ENCODE results near the gene KAZN.

The KAZN gene

GRCh38 chr1:14845851-14846250 is 247.4 kb downstream of the KAZN start:
- no peak for DNase-seq (ENCODE audit: low read depth in 3 of 3, low spot score in 1 of 3)

GRCh38 chr1:14846688-14847087 is 248.2 kb downstream of the KAZN start:
- DNase-seq (ENCODE audit: low read depth in 3 of 3, low spot score in 1 of 3) = no peak

DNA sequence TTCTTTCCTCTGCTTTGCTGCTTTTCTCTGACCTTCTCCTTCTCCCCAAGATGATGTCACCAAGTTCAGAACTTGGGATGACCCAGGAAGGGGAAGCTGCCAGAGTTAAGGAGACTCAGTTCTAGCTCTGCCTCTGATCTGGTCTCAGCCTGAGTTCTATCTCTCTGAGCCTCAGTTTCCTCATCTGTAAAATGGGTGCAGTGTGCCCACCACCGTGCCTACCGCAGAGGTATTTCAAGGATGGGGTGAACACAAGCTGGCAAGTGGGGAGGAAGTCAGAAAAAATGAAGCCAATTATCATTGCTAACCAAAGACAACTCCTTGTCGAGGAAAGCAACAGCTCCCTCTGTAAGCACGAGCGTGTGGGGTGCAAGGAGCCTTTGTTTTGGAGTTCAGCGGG is 249.7 kb downstream of the KAZN start:
- no peak for DNase-seq (ENCODE audit: low read depth in 3 of 3, low spot score in 1 of 3)

DNA sequence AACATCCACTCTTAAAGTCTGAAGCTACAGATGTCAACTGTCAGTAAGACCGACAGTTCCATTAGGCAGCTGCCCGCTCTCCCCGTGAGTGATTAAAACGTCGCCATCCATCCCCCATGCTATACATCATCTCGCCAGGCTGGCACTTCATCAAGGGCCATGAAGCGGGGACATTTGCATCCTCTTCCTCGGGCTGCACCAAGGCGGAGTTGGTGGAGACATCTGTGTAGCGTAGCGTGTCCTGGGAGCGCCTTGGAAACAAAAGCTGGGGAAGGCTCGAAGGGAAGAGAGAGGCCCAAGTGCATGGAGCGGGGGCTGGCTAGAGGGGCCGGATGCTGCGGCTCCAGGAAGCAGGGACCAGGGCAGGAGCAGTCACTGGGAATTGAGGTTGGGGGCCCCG is 250.1 kb downstream of the KAZN start:
- DNase-seq (ENCODE audit: low read depth in 3 of 3, low spot score in 1 of 3) = no peak

- DNase-seq (ENCODE audit: low read depth in 3 of 3, low spot score in 1 of 3) = no peak
These were observed 250.6 kb downstream of the KAZN start for GRCh38 chr1:14849038-14849437.

- no peak for DNase-seq (ENCODE audit: low read depth in 3 of 3, low spot score in 1 of 3)
These were observed 252.1 kb downstream of the KAZN start for GRCh38 chr1:14850563-14850962.

DNA sequence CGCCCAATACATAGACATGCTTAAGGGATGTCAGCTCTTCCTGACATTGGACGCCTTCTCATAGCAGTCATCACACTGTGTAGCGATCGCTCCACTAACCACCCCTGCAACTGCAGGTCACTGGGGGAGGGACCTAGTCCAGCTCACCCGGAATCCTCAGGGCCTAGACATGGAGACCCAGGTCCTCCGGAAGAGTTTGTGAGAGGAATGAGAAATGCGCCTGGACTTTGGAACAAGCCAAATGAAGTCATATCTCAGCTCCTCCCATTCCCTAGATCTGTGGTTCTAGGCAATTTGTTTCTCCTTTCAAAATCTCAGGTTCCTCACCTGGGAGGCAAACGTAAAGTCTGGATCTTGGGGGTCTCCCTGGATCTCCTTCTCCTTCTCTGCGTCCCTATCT is 253.3 kb downstream of the KAZN start:
- DNase-seq (ENCODE audit: low read depth in 3 of 3, low spot score in 1 of 3) = no peak

GRCh38 chr1:14852291-14852690 is 253.8 kb downstream of the KAZN start:
- no peak for DNase-seq (ENCODE audit: low read depth in 3 of 3, low spot score in 1 of 3)

- DNase-seq (ENCODE audit: low read depth in 3 of 3, low spot score in 1 of 3) = no peak
These were observed 255.0 kb downstream of the KAZN start for GRCh38 chr1:14853518-14853917.

GRCh38 chr1:14855268-14855667 is 256.8 kb downstream of the KAZN start:
- DNase-seq (ENCODE audit: low read depth in 3 of 3, low spot score in 1 of 3) = no peak

DNA sequence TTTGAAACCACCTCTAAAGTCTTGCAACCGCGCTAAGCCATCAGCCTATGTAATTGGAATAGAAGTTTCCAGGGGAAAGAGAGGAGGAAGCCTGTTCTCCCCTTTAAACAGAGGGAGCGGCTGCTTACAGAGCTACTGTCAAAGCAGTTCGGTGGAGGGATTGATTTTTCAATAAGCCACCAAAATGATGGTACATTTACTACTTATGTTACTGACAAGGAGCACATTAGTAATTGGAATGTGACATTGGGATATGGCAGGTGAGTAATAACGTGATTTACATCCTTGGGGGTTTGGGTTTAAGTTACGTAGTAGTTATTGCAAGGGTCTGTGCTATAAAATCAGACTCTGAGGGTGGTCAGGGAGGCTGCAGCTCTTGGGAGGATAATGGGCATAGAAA is 257.3 kb downstream of the KAZN start:
- no peak for DNase-seq (ENCODE audit: low read depth in 3 of 3, low spot score in 1 of 3)

DNA sequence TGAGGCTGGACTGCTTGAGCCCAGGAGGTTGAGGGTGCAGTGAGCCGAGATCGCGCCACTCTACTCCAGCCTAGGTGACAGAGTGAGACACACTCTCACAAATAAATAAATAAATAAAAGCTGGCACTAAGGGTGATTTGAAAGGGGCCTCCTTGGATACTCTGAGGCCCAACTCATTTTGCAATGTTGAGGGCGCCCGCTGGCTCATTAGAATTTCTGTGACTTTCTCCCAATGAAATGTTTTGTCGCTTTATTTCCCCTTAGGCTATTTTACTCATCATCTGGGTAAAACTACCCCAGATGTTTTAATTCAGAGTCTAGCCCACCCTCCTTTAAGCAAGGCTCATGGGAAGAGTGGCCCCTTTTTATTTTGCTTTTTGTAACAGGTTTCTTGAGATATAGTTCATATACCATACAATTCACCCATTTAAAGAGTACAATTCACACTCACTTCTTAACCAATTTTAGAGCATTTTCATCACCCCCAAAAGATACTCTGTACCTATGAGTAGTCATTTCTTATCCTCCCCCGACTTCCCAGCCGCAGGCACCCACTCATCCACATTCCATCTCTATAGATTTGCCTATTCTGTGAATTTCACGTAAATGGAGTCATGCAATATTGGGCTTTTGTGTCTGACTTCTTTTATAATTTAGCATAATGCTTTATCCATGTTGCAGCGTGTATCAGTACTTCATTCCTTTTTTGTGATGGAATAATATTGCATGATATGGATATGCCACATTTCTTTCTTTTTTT is 259.1 kb downstream of the KAZN start:
- no peak for DNase-seq (ENCODE audit: low read depth in 3 of 3, low spot score in 1 of 3)

DNA sequence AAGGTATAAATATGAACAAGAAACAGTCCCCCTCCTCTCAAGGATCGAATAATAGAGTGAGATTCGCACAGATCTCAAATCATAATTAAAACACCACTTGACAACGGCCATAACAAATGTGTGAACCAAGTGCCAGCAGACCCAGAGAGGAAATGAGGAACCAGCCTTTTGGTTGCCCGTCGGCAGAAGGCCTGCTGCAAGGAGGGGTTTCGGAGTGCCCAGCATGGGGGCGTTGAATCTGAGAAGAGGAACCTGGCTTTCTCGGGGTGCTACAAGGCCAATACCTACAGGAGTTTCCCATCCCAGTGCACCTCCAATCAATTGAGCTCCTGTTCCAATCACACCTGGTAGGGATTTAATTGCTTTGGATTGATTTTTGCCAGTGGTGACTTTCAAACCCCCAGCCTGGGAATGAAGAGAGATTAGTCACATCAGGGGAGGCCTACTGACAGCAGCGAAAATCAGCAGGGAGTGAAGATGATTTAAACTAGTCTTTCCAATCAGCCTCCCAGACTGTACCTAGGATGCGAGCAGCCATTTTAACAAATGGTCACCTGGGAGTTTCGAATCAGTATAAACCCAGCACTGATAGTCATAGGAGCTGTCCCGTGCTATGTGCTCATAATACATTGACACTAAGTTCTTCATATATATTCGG is 263.8 kb downstream of the KAZN start:
- DNase-seq (ENCODE audit: low read depth in 3 of 3, low spot score in 1 of 3) = no peak

GRCh38 chr1:14865106-14865505 is 266.6 kb downstream of the KAZN start:
- no peak for DNase-seq (ENCODE audit: low read depth in 3 of 3, low spot score in 1 of 3)

DNA sequence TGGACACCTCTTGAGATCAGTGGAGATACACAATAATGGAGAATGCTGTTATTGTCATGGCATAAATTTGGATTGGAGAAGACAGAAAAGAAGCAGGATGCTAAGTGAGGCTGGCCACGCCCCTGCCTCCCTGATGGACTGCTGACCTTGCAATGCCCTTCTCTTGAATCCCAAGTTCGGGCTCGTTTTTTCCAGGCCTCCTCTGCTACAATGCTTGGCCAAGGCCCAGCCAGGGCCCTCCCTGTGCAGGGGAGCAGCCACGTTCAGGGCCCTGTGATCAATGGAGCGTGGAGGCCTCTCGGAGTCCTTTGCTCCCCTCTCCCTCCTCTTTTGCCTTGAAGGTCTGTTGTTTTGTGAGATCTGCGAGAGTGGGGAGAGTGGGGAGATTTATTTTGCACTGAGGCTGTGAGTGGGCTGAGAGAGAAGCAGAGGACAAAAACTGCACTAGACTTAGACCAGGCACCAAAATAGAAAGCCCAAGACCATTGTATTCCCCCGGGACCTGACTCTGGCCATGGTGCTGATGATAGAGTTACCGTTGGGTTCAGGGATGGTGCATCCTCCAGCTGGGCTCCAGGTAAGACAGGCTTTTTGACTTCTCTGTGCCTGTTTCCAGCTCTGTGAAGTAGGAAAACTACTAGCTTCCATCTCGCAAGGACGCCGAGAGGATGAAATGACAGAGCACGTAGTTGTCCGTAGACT is 268.6 kb downstream of the KAZN start:
- DNase-seq (ENCODE audit: low read depth in 3 of 3, low spot score in 1 of 3) = no peak

DNA sequence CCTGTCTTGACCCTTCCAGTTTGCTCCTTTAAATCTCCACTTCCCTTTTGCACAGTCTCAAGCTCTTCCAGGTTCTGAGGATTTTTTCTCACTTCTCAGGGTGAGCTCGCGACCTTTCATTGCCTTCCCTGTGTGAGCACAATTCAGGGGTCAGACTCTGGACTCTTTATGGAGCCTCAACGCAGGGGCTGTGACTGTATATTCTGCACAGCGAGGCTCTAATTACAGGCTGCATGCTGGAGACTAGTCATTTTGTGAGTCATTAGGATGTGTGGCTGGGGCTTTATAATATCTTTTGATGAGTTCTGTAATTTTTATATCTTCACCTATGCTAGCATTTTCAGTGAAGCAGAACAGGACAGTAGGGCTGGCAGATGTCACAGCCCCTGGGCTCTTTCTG is 270.7 kb downstream of the KAZN start:
- no peak for DNase-seq (ENCODE audit: low read depth in 3 of 3, low spot score in 1 of 3)

- no peak for DNase-seq (ENCODE audit: low read depth in 3 of 3, low spot score in 1 of 3)
These were observed 272.9 kb downstream of the KAZN start for GRCh38 chr1:14871218-14871970.

DNA sequence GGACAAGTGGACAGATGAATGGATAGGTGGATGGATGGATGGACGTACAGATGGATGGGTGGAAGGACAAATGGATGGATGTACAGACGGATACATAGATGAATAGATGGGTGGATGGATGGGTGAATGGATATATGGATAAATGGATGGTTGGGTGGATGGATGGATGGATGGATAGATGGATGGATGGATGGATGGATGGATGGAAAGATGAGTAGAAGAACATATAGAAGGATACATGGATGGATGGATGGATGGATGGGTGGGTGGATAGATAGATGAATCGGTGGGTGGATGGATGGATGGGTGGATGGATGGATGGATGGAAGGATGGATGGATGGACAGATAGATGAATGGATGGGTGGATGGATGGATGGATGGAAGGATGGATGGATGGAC is 274.3 kb downstream of the KAZN start:
- DNase-seq (ENCODE audit: low read depth in 3 of 3, low spot score in 1 of 3) = no peak

GRCh38 chr1:14873677-14874076 is 275.2 kb downstream of the KAZN start:
- no peak for DNase-seq (ENCODE audit: low read depth in 3 of 3, low spot score in 1 of 3)

DNA sequence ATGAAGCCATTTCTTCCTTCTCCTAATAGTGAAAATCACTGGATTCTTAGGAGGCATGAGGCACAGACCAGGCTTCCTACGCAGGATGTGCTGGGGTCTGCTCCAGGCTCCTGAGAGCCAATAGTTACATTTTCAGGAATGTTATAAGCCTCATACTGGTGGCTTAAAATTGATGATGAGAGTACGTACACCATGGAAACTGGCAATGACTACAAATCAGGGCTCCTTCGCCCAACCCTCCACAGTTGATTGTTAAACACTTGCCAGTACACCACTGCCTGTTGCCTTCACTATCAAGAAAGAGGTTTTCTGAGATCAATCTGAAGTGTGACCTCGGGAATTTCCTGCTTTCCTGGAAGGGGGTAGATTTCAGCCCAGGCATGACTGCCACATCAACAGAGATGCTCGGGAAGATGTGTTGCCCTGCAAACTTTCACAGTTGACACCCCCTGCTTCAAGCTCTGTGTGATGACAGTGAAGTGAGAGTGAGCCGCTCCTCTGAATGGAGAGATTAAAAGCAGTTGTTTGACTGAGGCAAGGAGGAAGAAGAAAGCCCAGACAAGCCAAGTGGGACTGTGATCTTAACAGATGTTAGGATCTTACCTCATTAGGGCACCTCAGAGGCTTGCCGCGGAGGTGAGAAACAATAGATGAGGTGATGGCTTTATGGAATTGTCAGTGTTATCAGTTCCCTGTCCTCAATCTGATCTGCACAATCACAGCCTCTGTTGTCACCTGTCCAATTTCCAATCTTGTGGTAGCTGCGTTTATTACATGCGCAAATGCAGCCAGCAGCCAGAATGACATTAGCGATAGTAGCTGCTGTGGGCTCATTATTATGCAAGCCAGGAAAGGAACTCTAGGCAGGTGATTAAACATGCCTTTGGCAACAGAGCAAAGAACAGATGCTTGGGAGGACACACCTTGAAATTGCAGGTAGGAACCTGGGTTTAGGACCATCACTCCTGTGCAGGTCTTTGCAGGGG is 277.3 kb downstream of the KAZN start:
- no peak for DNase-seq (ENCODE audit: low read depth in 3 of 3, low spot score in 1 of 3)

Data from stimulated activated CD4-positive, alpha-beta T cell treated with anti-CD3 and anti-CD28 coated beads, TNF-alpha, amount 100 ng/mL, for 1 hour (primary cell).